ENCODE results near the gene PRXL2C.
"Not testable (repeated sequence)": the region's sequence is repeated elsewhere in the genome, so short reads cannot be mapped to it uniquely, and the experiment has no call there.

Gene PRXL2C

GRCh38 chr9:96666653-96667362 is 11.7 kb upstream of the PRXL2C start:
- not testable (repeated sequence) for H3K27ac ChIP-seq (ENCODE audit: low read length); H3K4me3 ChIP-seq (ENCODE audit: low read depth in 1 of 2, low read length in 2 of 2); H3K4me1 ChIP-seq (ENCODE audit: insufficient read depth, low read length); H4K20me1 ChIP-seq (ENCODE audit: insufficient read depth, low read length); H3K79me2 ChIP-seq (ENCODE audit: insufficient read depth, low read length); H2AFZ ChIP-seq (ENCODE audit: low read depth, low read length); H3K4me2 ChIP-seq (ENCODE audit: insufficient read depth, low read length); H3K36me3 ChIP-seq (ENCODE audit: insufficient read depth, low read length); H3K27me3 ChIP-seq (ENCODE audit: insufficient read depth, low read length, poor library complexity); ATAC-seq (ENCODE audit: insufficient read depth, low read depth); H3K9me3 ChIP-seq (ENCODE audit: insufficient read depth, low read length, severe bottlenecking); DNase-seq; H3K9ac ChIP-seq (ENCODE audit: low read depth, low read length)
- TF ChIP-seq CTCF (IDR thresholded peaks at IDR 0.05; ENCODE audit: borderline replicate concordance, extremely low read depth, low read length, poor library complexity, severe bottlenecking), result peak; percentile 41

GRCh38 chr9:96665789-96666188 is 10.7 kb upstream of the PRXL2C start:
- Histone ChIP-seq H3K9me3 (ENCODE audit: insufficient read depth, low read length, severe bottlenecking) (no peaks in the 10 kb centered on the region), H3K27ac (ENCODE audit: low read length) (no peak overlapping the region), H4K20me1 (ENCODE audit: insufficient read depth, low read length) (no peaks in the 10 kb centered on the region), H3K9ac (ENCODE audit: low read depth, low read length) (no peak overlapping the region), H3K4me2 (ENCODE audit: insufficient read depth, low read length) (no peak overlapping the region), H2AFZ (ENCODE audit: low read depth, low read length) (no peak overlapping the region), H3K4me3 (ENCODE audit: low read depth in 1 of 2, low read length in 2 of 2) (no peak overlapping the region), H3K36me3 (ENCODE audit: insufficient read depth, low read length) (no peaks in the 10 kb centered on the region), H3K79me2 (ENCODE audit: insufficient read depth, low read length) (no peaks in the 10 kb centered on the region), H3K4me1 (ENCODE audit: insufficient read depth, low read length) (no peaks in the 10 kb centered on the region), H3K27me3 (ENCODE audit: insufficient read depth, low read length, poor library complexity) (peaks cover 3% of the 10 kb centered on the region)
- DNase-seq, result no peak
- no peak for TF ChIP-seq EZH2 (IDR thresholded peaks at IDR 0.05; ENCODE audit: borderline replicate concordance, low read depth, low read length, severe bottlenecking)
- no peak for TF ChIP-seq CTCF (IDR thresholded peaks at IDR 0.05; ENCODE audit: borderline replicate concordance, extremely low read depth, low read length, poor library complexity, severe bottlenecking)
- ATAC-seq (ENCODE audit: insufficient read depth, low read depth), result no peak

- TF ChIP-seq CTCF (IDR thresholded peaks at IDR 0.05; ENCODE audit: borderline replicate concordance, extremely low read depth, low read length, poor library complexity, severe bottlenecking), result no peak
- TF ChIP-seq EZH2 (IDR thresholded peaks at IDR 0.05; ENCODE audit: borderline replicate concordance, low read depth, low read length, severe bottlenecking), result no peak
- H3K36me3 ChIP-seq (ENCODE audit: insufficient read depth, low read length), result no peaks in the 10 kb centered on the region
- no peaks in the 10 kb centered on the region for H3K4me1 ChIP-seq (ENCODE audit: insufficient read depth, low read length)
- H4K20me1 ChIP-seq (ENCODE audit: insufficient read depth, low read length), result no peaks in the 10 kb centered on the region
- H3K79me2 ChIP-seq (ENCODE audit: insufficient read depth, low read length), result no peaks in the 10 kb centered on the region
- no peak overlapping the region for H3K4me2 ChIP-seq (ENCODE audit: insufficient read depth, low read length)
- no peak overlapping the region for H3K27ac ChIP-seq (ENCODE audit: low read length)
- ATAC-seq (ENCODE audit: insufficient read depth, low read depth), result no peak
- no peaks in the 10 kb centered on the region for H3K9me3 ChIP-seq (ENCODE audit: insufficient read depth, low read length, severe bottlenecking)
- DNase-seq, result no peak
- H2AFZ ChIP-seq (ENCODE audit: low read depth, low read length), result no peak overlapping the region
- H3K27me3 ChIP-seq (ENCODE audit: insufficient read depth, low read length, poor library complexity), result peaks cover 3% of the 10 kb centered on the region
- H3K4me3 ChIP-seq (ENCODE audit: low read depth in 1 of 2, low read length in 2 of 2), result no peak overlapping the region
- no peak overlapping the region for H3K9ac ChIP-seq (ENCODE audit: low read depth, low read length)
Observed at GRCh38 chr9:96663506-96664120, 8.5 kb upstream of the PRXL2C start.

Data from DND-41 (cell line).